ENCODE data around the gene TMEM250. TPM values are rescaled to one million over a fixed set of nuclear protein-coding genes. Genes with fewer than 3 reads are reported as not detected.

TMEM250 gene
- total RNA-seq: 25.0 TPM

GRCh38 chr9:136118320-136119060 is at the start of gene TMEM250:
TMEM250 (minus strand) TSS chr9:136118875; CDS start chr9:136116900, 1,975 bp downstream.
- H3K27ac ChIP-seq: peak within 1 kb of the TSS; percentile 92
- no peaks in the 10 kb centered on the region for H3K9me3 ChIP-seq
- no peak for TF ChIP-seq POLR2A (IDR thresholded peaks at IDR 0.05)
- TF ChIP-seq POLR2AphosphoS5 (IDR thresholded peaks at IDR 0.05; ENCODE audit: insufficient read depth in 1 of 2, low read depth in 1 of 2): peak in 1 of 2 donors; percentile 31
- H3K27me3 ChIP-seq: no peaks in the 10 kb centered on the region
- H3K4me3 ChIP-seq: peak within 1 kb of the TSS; percentile 67 to 92
- intact Hi-C loops (cut with DNase I): loop anchor here (2.0 kb wide), 2 partner anchors 26 to 154 kb away; no protein-coding TSS in a partner anchor
- peaks cover 0 to 9% of the 10 kb centered on the region in 2 donors for H3K36me3 ChIP-seq
- peaks cover 42% of the 10 kb centered on the region for H3K4me1 ChIP-seq
- DNase-seq (ENCODE audit: extremely low spot score in 2 of 2): peak in 1 of 2 donors; percentile 95

GRCh38 chr9:136163248-136163850 is 44.7 kb upstream of the TMEM250 start:
- H3K4me3 ChIP-seq: no peak overlapping the region
- intact Hi-C loops (cut with DNase I): no loop called here
- no peaks in the 10 kb centered on the region for H3K36me3 ChIP-seq
- H3K4me1 ChIP-seq: no peaks in the 10 kb centered on the region
- TF ChIP-seq POLR2A (IDR thresholded peaks at IDR 0.05): no peak
- no peak for TF ChIP-seq CTCF (IDR thresholded peaks at IDR 0.05)
- no peak for TF ChIP-seq POLR2AphosphoS5 (IDR thresholded peaks at IDR 0.05; ENCODE audit: insufficient read depth in 1 of 2, low read depth in 1 of 2)
- H3K27ac ChIP-seq: no peak overlapping the region
- no peaks in the 10 kb centered on the region for H3K27me3 ChIP-seq
- no peaks in the 10 kb centered on the region for H3K9me3 ChIP-seq
- no peak for DNase-seq (ENCODE audit: extremely low spot score in 2 of 2)

- H3K4me3 ChIP-seq: no peak overlapping the region
- H3K36me3 ChIP-seq: no peaks in the 10 kb centered on the region
- intact Hi-C loops (cut with DNase I): no loop called here
- no peaks in the 10 kb centered on the region for H3K4me1 ChIP-seq
- H3K27me3 ChIP-seq: no peaks in the 10 kb centered on the region
- no peaks in the 10 kb centered on the region for H3K9me3 ChIP-seq
- H3K27ac ChIP-seq: no peak overlapping the region
- DNase-seq (ENCODE audit: extremely low spot score in 2 of 2): no peak
- no peak for TF ChIP-seq POLR2AphosphoS5 (IDR thresholded peaks at IDR 0.05; ENCODE audit: insufficient read depth in 1 of 2, low read depth in 1 of 2)
- no peak for TF ChIP-seq CTCF (IDR thresholded peaks at IDR 0.05)
- no peak for TF ChIP-seq POLR2A (IDR thresholded peaks at IDR 0.05)
These were observed 42.4 kb upstream of the TMEM250 start for GRCh38 chr9:136160995-136161610.

GRCh38 chr9:136160381-136160841 is 41.7 kb upstream of the TMEM250 start:
- H3K4me1 ChIP-seq: no peaks in the 10 kb centered on the region
- H3K27me3 ChIP-seq: no peaks in the 10 kb centered on the region
- no peak for TF ChIP-seq POLR2AphosphoS5 (IDR thresholded peaks at IDR 0.05; ENCODE audit: insufficient read depth in 1 of 2, low read depth in 1 of 2)
- TF ChIP-seq POLR2A (IDR thresholded peaks at IDR 0.05): no peak
- no peak for TF ChIP-seq CTCF (IDR thresholded peaks at IDR 0.05)
- intact Hi-C loops (cut with DNase I): no loop called here
- no peaks in the 10 kb centered on the region for H3K36me3 ChIP-seq
- no peak overlapping the region for H3K4me3 ChIP-seq
- no peak overlapping the region for H3K27ac ChIP-seq
- DNase-seq (ENCODE audit: extremely low spot score in 2 of 2): no peak
- H3K9me3 ChIP-seq: no peaks in the 10 kb centered on the region

- intact Hi-C loops (cut with DNase I): no loop called here
- TF ChIP-seq POLR2A (IDR thresholded peaks at IDR 0.05): no peak
- TF ChIP-seq POLR2AphosphoS5 (IDR thresholded peaks at IDR 0.05; ENCODE audit: insufficient read depth in 1 of 2, low read depth in 1 of 2): no peak
- TF ChIP-seq CTCF (IDR thresholded peaks at IDR 0.05): no peak
- Histone ChIP-seq H3K4me3 (no peak overlapping the region), H3K27ac (no peak overlapping the region), H3K4me1 (no peaks in the 10 kb centered on the region), H3K36me3 (no peaks in the 10 kb centered on the region), H3K27me3 (no peaks in the 10 kb centered on the region), H3K9me3 (no peaks in the 10 kb centered on the region)
- no peak for DNase-seq (ENCODE audit: extremely low spot score in 2 of 2)
These were observed 41.2 kb upstream of the TMEM250 start for GRCh38 chr9:136159851-136160250.
